ENCODE data around the gene CDC23. TPM values are rescaled to one million over a fixed set of nuclear protein-coding genes. Genes with fewer than 3 reads are reported as not detected.

Gene CDC23
- total RNA-seq, 4 donors from 2014 or later = 7.1 to 58.1 (median 16.0) TPM

DNA sequence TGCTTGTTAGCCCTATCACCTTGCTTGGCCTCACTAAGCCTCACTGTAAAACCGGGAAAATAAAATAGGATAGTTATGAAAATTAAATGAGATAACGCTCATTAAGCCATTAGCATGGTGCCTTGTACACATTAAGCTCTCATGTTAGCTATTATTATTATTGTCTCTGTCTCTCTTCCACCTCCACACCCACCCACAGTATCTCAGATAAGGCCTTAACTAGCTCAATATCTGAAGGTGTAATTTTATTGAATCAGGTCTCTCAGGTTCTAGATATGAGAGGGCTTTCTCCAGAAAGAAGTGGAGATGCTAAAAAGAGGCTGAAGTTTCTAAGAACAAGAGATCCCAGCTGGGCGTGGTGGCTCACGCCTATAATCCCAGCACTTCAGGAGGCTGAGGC, 33.7 kb upstream of the CDC23 start:
- intact Hi-C loops (cut with DNase I; ENCODE audit: low total_unique reads) = no loop called here
- H3K4me1 ChIP-seq = no peaks in the 10 kb centered on the region
- no peak overlapping the region for H3K4me3 ChIP-seq
- H3K9me3 ChIP-seq = no peaks in the 10 kb centered on the region
- H3K27me3 ChIP-seq = no peaks in the 10 kb centered on the region
- H3K27ac ChIP-seq = no peak overlapping the region
- TF ChIP-seq, protein P1, sequence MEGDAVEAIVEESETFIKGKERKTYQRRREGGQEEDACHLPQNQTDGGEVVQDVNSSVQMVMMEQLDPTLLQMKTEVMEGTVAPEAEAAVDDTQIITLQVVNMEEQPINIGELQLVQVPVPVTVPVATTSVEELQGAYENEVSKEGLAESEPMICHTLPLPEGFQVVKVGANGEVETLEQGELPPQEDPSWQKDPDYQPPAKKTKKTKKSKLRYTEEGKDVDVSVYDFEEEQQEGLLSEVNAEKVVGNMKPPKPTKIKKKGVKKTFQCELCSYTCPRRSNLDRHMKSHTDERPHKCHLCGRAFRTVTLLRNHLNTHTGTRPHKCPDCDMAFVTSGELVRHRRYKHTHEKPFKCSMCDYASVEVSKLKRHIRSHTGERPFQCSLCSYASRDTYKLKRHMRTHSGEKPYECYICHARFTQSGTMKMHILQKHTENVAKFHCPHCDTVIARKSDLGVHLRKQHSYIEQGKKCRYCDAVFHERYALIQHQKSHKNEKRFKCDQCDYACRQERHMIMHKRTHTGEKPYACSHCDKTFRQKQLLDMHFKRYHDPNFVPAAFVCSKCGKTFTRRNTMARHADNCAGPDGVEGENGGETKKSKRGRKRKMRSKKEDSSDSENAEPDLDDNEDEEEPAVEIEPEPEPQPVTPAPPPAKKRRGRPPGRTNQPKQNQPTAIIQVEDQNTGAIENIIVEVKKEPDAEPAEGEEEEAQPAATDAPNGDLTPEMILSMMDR (IDR thresholded peaks at IDR 0.05) = no peak
- no peak for TF ChIP-seq POLR2A (IDR thresholded peaks at IDR 0.05)
- H3K36me3 ChIP-seq = no peaks in the 10 kb centered on the region
- DNase-seq = no peak

DNA sequence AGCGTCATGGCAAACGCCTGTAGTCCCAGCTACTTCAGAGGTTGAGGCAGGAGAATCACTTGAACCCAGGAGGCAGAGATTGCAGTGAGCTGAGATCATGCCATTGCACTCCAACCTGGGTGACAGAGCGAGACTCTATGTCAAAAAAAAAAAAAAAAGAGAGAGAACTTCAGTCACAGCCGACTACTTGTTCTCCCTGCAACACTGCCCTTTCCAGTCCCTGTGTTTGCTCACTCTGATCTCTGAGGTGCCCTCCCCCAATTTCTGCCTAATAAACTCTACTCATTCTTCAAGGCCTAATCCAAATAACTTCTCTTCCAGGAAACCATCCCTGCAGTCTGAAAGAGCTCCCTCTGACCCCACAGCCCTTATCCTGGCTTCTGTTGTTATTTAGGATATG, 33.2 kb upstream of the CDC23 start:
- no peak for TF ChIP-seq POLR2A (IDR thresholded peaks at IDR 0.05)
- TF ChIP-seq, protein P1 (IDR thresholded peaks at IDR 0.05) = no peak
- H3K27ac ChIP-seq = no peak overlapping the region
- no peak for DNase-seq
- H3K4me3 ChIP-seq = no peak overlapping the region
- H3K4me1 ChIP-seq = no peaks in the 10 kb centered on the region
- intact Hi-C loops (cut with DNase I; ENCODE audit: low total_unique reads) = no loop called here
- no peaks in the 10 kb centered on the region for H3K27me3 ChIP-seq
- H3K9me3 ChIP-seq = no peaks in the 10 kb centered on the region
- no peaks in the 10 kb centered on the region for H3K36me3 ChIP-seq

DNA sequence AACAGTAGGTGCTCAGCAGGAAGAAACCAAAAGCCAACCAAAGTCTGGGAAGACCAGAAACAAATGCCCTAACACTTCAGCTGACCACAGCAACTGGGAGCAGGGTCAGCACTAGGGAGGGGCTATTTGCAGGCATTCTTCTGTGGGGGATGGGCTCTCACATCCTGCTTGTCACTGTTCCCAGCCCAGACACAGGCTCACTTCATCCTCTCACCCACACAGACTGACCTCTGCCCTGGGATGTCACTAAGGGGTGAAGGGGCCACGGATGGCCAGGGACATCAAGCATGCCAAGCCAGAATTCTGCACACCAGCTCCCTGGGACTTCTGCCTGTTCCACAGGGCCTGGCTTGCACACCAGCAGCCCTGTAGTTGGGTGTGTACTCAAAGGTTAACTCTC, 32.6 kb upstream of the CDC23 start:
- Histone ChIP-seq H3K36me3 (no peaks in the 10 kb centered on the region), H3K9me3 (no peaks in the 10 kb centered on the region), H3K4me1 (no peaks in the 10 kb centered on the region), H3K4me3 (no peak overlapping the region), H3K27ac (no peak overlapping the region), H3K27me3 (no peaks in the 10 kb centered on the region)
- TF ChIP-seq POLR2A (IDR thresholded peaks at IDR 0.05) = no peak
- TF ChIP-seq, protein P1 (IDR thresholded peaks at IDR 0.05) = no peak
- intact Hi-C loops (cut with DNase I; ENCODE audit: low total_unique reads) = no loop called here
- no peak for DNase-seq

DNA sequence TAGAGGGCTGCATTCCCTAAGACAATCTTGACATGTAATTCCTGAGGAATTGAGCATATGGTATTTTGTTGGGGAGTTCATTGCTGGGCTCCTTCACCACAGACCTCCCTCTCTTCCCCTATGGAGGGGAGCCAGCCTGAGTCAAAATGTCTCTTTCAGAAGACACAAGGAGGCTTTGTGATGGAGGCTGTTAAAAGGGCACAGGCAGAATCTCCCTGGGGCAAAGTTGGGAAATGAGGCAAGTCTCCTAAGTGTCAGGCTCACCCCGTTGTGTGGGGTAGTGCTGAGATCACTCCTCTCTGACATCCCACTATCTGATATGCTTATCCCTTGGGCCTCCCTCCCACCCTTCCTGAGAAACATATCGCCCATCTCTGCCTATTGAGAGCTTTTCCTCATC, 30.7 kb upstream of the CDC23 start:
- no peak overlapping the region for H3K4me3 ChIP-seq
- no peaks in the 10 kb centered on the region for H3K27me3 ChIP-seq
- H3K9me3 ChIP-seq = no peaks in the 10 kb centered on the region
- H3K4me1 ChIP-seq = no peaks in the 10 kb centered on the region
- TF ChIP-seq, protein P1 (IDR thresholded peaks at IDR 0.05) = no peak
- intact Hi-C loops (cut with DNase I; ENCODE audit: low total_unique reads) = no loop called here
- no peaks in the 10 kb centered on the region for H3K36me3 ChIP-seq
- DNase-seq = no peak
- H3K27ac ChIP-seq = no peak overlapping the region

DNA sequence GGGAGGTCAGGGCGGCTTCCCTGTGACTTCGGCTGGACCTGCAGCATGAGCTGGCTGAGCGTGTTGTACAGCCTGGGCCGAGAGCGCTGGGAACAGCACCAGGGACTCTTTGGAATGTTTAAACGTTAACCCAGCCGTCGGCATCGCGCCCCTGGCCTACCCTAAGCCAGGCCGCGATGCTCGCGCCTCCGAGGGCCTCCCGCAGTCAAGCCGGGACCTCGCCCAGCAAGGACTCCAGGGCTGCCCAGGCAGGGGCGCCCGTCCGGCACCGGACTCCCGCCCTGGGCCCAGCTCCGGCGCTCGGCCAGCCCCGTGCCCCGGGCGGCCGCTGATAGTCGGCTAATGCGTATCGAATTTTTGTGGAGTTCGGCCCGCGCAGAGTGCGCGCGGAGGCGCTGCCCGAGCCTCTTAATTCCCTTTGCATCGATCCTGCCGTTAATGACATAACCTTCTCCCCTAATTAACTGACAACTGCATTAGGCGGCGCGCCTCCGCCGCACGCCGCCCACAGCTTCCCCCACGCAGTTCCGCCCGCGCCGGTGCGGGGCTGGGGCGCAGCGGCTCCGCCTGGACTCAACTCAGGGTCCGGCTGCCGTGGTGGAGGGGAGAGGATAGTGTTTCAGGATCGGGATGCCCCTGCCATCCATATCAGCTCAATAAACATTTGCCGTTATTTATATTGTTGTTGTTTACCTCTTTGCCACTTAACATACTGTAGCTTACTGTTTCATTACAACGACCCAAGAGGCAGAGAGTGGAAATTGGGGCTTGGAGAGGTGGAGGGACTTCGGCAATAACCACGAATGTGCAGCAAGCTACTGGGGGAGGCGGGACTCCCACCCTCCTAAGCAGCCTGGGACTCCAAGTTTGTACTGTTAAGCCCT, 28.8 kb upstream of the CDC23 start:
- intact Hi-C loops (cut with DNase I; ENCODE audit: low total_unique reads) = no loop called here
- H3K4me1 ChIP-seq = no peaks in the 10 kb centered on the region
- H3K27me3 ChIP-seq = no peaks in the 10 kb centered on the region
- peak overlapping the region; percentile 14 to 42 for H3K4me3 ChIP-seq
- H3K36me3 ChIP-seq = no peaks in the 10 kb centered on the region
- TF ChIP-seq POLR2A (IDR thresholded peaks at IDR 0.05) = no peak
- TF ChIP-seq, protein P1 (IDR thresholded peaks at IDR 0.05) = no peak
- H3K27ac ChIP-seq = no peak overlapping the region
- DNase-seq = peak in 1 of 2 donors; percentile 15
- no peaks in the 10 kb centered on the region for H3K9me3 ChIP-seq

All from uterus (tissue), 4 donors.